ENCODE data around the gene RBM39.
A peak's percentile ranks its signal among the peaks of the same experiment; 100 is the strongest.
"Not testable (repeated sequence)": the region's sequence is repeated elsewhere in the genome, so short reads cannot be mapped to it uniquely, and the experiment has no call there.

The RBM39 gene

GRCh38 chr20:35741892-35742740 lies at the start of gene RBM39:
Gene RBM39 (minus strand): TSS chr20:35742260. CDS start chr20:35740874, 1,386 bp downstream.
- peak; percentile 100 for DNase-seq (ENCODE audit: low read depth)
- TF ChIP-seq, protein P1, sequence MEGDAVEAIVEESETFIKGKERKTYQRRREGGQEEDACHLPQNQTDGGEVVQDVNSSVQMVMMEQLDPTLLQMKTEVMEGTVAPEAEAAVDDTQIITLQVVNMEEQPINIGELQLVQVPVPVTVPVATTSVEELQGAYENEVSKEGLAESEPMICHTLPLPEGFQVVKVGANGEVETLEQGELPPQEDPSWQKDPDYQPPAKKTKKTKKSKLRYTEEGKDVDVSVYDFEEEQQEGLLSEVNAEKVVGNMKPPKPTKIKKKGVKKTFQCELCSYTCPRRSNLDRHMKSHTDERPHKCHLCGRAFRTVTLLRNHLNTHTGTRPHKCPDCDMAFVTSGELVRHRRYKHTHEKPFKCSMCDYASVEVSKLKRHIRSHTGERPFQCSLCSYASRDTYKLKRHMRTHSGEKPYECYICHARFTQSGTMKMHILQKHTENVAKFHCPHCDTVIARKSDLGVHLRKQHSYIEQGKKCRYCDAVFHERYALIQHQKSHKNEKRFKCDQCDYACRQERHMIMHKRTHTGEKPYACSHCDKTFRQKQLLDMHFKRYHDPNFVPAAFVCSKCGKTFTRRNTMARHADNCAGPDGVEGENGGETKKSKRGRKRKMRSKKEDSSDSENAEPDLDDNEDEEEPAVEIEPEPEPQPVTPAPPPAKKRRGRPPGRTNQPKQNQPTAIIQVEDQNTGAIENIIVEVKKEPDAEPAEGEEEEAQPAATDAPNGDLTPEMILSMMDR (IDR thresholded peaks at IDR 0.05; ENCODE audit: insufficient read depth, low read depth, low read length, missing control alignments): peak; percentile 55
- peak within 1 kb of the TSS; percentile 99 for H3K4me3 ChIP-seq (ENCODE audit: low read length)

GRCh38 chr20:35791821-35792220 lies 49.8 kb upstream of the RBM39 start:
- no peak overlapping the region for H3K4me3 ChIP-seq (ENCODE audit: low read length)
- peak; percentile 38 for DNase-seq (ENCODE audit: low read depth)
- TF ChIP-seq, protein P1 (IDR thresholded peaks at IDR 0.05; ENCODE audit: insufficient read depth, low read depth, low read length, missing control alignments): no peak

- DNase-seq (ENCODE audit: low read depth): no peak
- TF ChIP-seq, protein P1 (IDR thresholded peaks at IDR 0.05; ENCODE audit: insufficient read depth, low read depth, low read length, missing control alignments): no peak
Observed at GRCh38 chr20:35791097-35791496, 49.0 kb upstream of the RBM39 start.

GRCh38 chr20:35788796-35789195 lies 46.7 kb upstream of the RBM39 start:
- no peak for DNase-seq (ENCODE audit: low read depth)
- no peak overlapping the region for H3K4me3 ChIP-seq (ENCODE audit: low read length)
- TF ChIP-seq, protein P1 (IDR thresholded peaks at IDR 0.05; ENCODE audit: insufficient read depth, low read depth, low read length, missing control alignments): no peak

More at GRCh38 chr20:35791097-35791496, 49.0 kb upstream of the RBM39 start:
- no peak overlapping the region for H3K4me3 ChIP-seq (ENCODE audit: low read length)

GRCh38 chr20:35785541-35785940 lies 43.5 kb upstream of the RBM39 start:
- not testable (repeated sequence) for DNase-seq (ENCODE audit: low read depth); H3K4me3 ChIP-seq (ENCODE audit: low read length)

DNA sequence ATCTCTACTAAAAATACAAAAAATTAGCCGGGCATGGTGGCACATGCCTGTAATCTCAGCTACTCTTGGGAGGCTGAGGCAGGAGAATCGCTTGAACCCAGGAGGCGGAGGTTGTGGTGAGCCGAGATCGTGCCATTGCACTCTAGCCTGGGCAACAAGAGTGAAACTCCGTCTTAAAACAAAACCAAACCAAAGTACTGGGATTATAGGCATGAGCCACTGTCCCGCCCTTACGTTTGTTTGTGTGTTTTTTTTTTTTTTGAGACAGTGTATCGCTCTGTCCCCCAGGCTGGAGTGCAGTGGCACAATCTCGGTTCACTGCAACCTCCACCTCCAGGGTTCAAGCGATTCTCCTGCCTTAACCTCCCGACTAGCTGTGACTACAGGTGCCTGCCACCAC lies 41.8 kb upstream of the RBM39 start:
- not testable (repeated sequence) for H3K4me3 ChIP-seq (ENCODE audit: low read length); DNase-seq (ENCODE audit: low read depth)

DNA sequence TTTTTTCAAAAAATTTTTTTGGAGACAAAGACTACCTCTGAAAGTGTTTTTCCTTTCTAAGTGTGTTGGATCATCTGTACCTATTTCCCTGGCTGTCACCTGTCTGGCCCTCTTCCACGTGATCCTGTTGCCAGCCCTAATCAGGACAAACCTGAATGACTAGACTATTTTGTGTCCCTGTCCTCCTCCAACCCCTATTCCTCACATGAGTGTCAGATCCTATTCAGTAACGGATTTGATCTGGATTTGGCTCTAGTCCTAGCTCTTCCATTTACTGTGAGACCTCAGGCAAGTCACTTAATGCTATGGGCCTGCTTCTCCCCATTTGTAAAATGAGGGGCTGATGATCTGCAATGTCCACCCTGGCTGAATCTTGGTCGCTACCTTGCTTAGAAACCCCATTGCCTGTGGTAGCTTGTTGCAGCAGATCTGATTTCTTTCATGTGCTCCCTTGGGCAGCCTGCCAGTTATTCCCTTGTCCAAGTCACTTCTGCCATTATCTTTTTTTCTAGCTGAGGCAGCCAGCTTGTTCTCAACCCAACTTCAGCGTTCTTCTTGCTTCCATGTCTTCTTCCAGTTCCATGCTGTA lies 34.5 kb upstream of the RBM39 start:
- TF ChIP-seq, protein P1 (IDR thresholded peaks at IDR 0.05; ENCODE audit: insufficient read depth, low read depth, low read length, missing control alignments): no peak
- H3K4me3 ChIP-seq (ENCODE audit: low read length): no peak overlapping the region
- DNase-seq (ENCODE audit: low read depth): peak; percentile 59

GRCh38 chr20:35774391-35774790 lies 32.3 kb upstream of the RBM39 start:
- no peak overlapping the region for H3K4me3 ChIP-seq (ENCODE audit: low read length)
- no peak for DNase-seq (ENCODE audit: low read depth)
- TF ChIP-seq, protein P1 (IDR thresholded peaks at IDR 0.05; ENCODE audit: insufficient read depth, low read depth, low read length, missing control alignments): no peak

Data from epithelial cell of esophagus (primary cell).